ENCODE results near the gene PTPRM. TPM values are rescaled to one million over a fixed set of nuclear protein-coding genes. Genes with fewer than 3 reads are reported as not detected.

PTPRM gene
- total and polyA plus RNA-seq, 2 of the 4 experiments (the other 2 are of a cell fraction) = 28.3 to 51.2 TPM

GRCh38 chr18:7980656-7981055 is 413.5 kb downstream of the PTPRM start:
- ATAC-seq (ENCODE audit: low read depth) = no peak
- H4K20me1 ChIP-seq (ENCODE audit: insufficient read depth, low read length) = peaks cover 6% of the 10 kb centered on the region; the same call in 1 of the 2 replicates
- WGBS, 2 experiments (ENCODE audit: extremely low coverage in 2 of 2, insufficient read length in 1 of 2) = 60% methylated on average over 1 of the region's 4 CpGs; no CpG with 5 or more reads in 1 of the 2 experiments
- H4K5ac ChIP-seq (ENCODE audit: low read depth, low read length) = no peak overlapping the region
- H3K4me2 ChIP-seq (ENCODE audit: low read depth, low read length) = no peak overlapping the region
- no peak overlapping the region for H4K91ac ChIP-seq (ENCODE audit: insufficient read depth, low read depth, low read length)
- no peak for DNase-seq
- H3K4me3 ChIP-seq (ENCODE audit: insufficient read depth, low read depth, low read length) = no peak overlapping the region
- H3K79me1 ChIP-seq (ENCODE audit: low read depth in 1 of 2, low read length in 2 of 2) = peaks cover 6 to 8% of the 10 kb centered on the region in 2 experiments; a peak in 2 of 4 replicates
- no peak overlapping the region for H3K23ac ChIP-seq (ENCODE audit: low read depth, low read length)
- no peak overlapping the region for H3K18ac ChIP-seq (ENCODE audit: low read depth, low read length)
- no peak overlapping the region for H3K27ac ChIP-seq (ENCODE audit: insufficient read depth, low read length)
- no peak overlapping the region for H2BK20ac ChIP-seq (ENCODE audit: low read depth, low read length)
- H3K9me3 ChIP-seq (ENCODE audit: control insufficient read depth, insufficient read depth, low read length) = no peaks in the 10 kb centered on the region
- in situ Hi-C loops (cut with MboI; ENCODE audit: low sequenced_read_pairs) = no loop called here
- TF ChIP-seq FOS (IDR thresholded peaks at IDR 0.05; ENCODE audit: low read depth, low read length) (no peak), POLR2A (IDR thresholded peaks at IDR 0.05; ENCODE audit: low read depth, low read length) (no peak), NFE2L2 (IDR thresholded peaks at IDR 0.05; ENCODE audit: low read depth, low read length) (no peak), CHD1 (IDR thresholded peaks at IDR 0.05; ENCODE audit: low read depth, low read length) (no peak), RFX5 (IDR thresholded peaks at IDR 0.05; ENCODE audit: low read depth, low read length) (no peak), RAD21 (IDR thresholded peaks at IDR 0.05; ENCODE audit: low read length) (no peak), RCOR1 (IDR thresholded peaks at IDR 0.05; ENCODE audit: insufficient replicate concordance, low read length) (no peak), MAZ (IDR thresholded peaks at IDR 0.05; ENCODE audit: borderline replicate concordance, low read depth, low read length) (no peak), CEBPB (IDR thresholded peaks at IDR 0.05; ENCODE audit: low read depth, low read length) (no peak), MAFK (IDR thresholded peaks at IDR 0.05; ENCODE audit: low read depth, low read length) (no peak), BHLHE40 (IDR thresholded peaks at IDR 0.05; ENCODE audit: low read depth, low read length) (no peak)
- TF ChIP-seq, protein P1, sequence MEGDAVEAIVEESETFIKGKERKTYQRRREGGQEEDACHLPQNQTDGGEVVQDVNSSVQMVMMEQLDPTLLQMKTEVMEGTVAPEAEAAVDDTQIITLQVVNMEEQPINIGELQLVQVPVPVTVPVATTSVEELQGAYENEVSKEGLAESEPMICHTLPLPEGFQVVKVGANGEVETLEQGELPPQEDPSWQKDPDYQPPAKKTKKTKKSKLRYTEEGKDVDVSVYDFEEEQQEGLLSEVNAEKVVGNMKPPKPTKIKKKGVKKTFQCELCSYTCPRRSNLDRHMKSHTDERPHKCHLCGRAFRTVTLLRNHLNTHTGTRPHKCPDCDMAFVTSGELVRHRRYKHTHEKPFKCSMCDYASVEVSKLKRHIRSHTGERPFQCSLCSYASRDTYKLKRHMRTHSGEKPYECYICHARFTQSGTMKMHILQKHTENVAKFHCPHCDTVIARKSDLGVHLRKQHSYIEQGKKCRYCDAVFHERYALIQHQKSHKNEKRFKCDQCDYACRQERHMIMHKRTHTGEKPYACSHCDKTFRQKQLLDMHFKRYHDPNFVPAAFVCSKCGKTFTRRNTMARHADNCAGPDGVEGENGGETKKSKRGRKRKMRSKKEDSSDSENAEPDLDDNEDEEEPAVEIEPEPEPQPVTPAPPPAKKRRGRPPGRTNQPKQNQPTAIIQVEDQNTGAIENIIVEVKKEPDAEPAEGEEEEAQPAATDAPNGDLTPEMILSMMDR (conservative IDR thresholded peaks at IDR 0.05; ENCODE audit: low read depth, low read length) = no peak
- TF ChIP-seq, protein P2, sequence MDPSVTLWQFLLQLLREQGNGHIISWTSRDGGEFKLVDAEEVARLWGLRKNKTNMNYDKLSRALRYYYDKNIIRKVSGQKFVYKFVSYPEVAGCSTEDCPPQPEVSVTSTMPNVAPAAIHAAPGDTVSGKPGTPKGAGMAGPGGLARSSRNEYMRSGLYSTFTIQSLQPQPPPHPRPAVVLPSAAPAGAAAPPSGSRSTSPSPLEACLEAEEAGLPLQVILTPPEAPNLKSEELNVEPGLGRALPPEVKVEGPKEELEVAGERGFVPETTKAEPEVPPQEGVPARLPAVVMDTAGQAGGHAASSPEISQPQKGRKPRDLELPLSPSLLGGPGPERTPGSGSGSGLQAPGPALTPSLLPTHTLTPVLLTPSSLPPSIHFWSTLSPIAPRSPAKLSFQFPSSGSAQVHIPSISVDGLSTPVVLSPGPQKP (IDR thresholded peaks at IDR 0.05; ENCODE audit: borderline replicate concordance, low read depth, low read length) = no peak
- no peak overlapping the region for H2BK15ac ChIP-seq (ENCODE audit: low read depth, low read length)
- H2BK5ac ChIP-seq (ENCODE audit: low read depth, low read length, poor library complexity, severe bottlenecking) = no peak overlapping the region
- ChIA-PET CTCF (no interaction called here), POLR2A (ENCODE audit: unreplicated experiment) (no interaction called here)
- no peak overlapping the region for H2AK9ac ChIP-seq (replicated peaks; ENCODE audit: low read depth, low read length, poor library complexity)
- no peaks in the 10 kb centered on the region for H3K36me3 ChIP-seq (ENCODE audit: control insufficient read depth, insufficient read depth, low read length)
- intact Hi-C loops (cut with micrococcal nuclease) = no loop called here
- dilution Hi-C loops (cut with HindIII; ENCODE audit: low sequenced_read_pairs, unreplicated experiment) = no loop called here
- no peak overlapping the region for H3K56ac ChIP-seq (ENCODE audit: extremely low read depth, insufficient read depth, low read length)
- no peak overlapping the region for H2AFZ ChIP-seq (replicated peaks; ENCODE audit: low read length, poor library complexity)
- H3K4me1 ChIP-seq (ENCODE audit: control insufficient read depth, insufficient read depth, low read length) = peaks cover 2% of the 10 kb centered on the region; the same call in 1 of the 2 replicates
- no TSS peak for BruUV-seq (replicated peaks)
- H3K9ac ChIP-seq (ENCODE audit: low read depth, low read length) = no peak overlapping the region
- peaks cover 3% of the 10 kb centered on the region; the same call in 1 of the 2 replicates for H3K9me1 ChIP-seq (ENCODE audit: insufficient read depth, low read length)
- H3K14ac ChIP-seq (replicated peaks; ENCODE audit: low read depth, low read length) = no peak overlapping the region
- H3K27me3 ChIP-seq (ENCODE audit: control insufficient read depth, insufficient read depth, low read length) = no peaks in the 10 kb centered on the region
- no peak overlapping the region for H3K4ac ChIP-seq (ENCODE audit: low read depth, low read length)
- H2BK120ac ChIP-seq (ENCODE audit: low read depth, low read length) = no peak overlapping the region
- no peak overlapping the region for H4K8ac ChIP-seq (ENCODE audit: low read depth in 2 of 2, low read length in 2 of 2)
- H2AK5ac ChIP-seq (ENCODE audit: low read depth, low read length) = no peak overlapping the region
